ENCODE measurements around the gene C7orf33. TPM values are rescaled to one million over a fixed set of nuclear protein-coding genes. Genes with fewer than 3 reads are reported as not detected.
A peak's percentile ranks its signal among the peaks of the same experiment; 100 is the strongest.

C7orf33 gene
- total RNA-seq, 2 donors from 2014 or later = not detected

DNA sequence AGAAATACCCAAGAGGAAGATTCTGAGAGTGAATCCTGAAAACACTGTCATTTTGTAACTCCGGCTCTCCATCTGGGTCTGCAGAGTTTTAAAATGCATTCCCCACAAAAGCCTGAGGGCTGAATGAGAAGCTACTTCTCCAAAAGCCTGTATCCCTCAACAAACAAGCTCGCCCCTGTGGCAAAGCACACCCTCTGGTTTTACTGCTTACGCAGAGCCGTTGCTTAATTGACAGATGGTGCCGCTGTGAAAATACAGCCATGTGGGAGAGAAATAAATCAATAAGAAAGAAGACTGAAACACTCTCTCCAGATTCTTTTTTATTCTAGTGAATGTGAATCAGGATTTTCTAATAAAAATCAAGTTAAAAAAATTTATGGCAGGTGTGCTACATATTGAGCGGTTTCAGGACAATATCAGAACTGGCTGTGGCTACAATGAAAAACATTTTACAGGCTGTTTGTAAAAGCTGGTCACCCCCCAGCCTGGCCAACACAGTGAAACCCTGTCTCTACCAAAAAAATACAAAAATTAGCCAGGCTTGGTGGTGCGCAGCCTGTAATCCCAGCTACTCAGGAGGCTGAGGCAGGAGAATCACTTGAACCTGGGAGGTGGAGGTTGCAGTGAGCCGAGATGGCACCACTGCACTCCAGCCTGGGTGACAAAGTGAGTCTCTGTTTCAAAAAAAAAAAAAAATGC, 32.5 kb downstream of the C7orf33 start:
- no peaks in the 10 kb centered on the region for H3K9me3 ChIP-seq (ENCODE audit: control insufficient read depth, low read length, poor library complexity, severe bottlenecking)
- DNase-seq (no peak), ATAC-seq (no peak)
- Mint-ChIP-seq H3K27ac (no peak overlapping the region), H3K4me3 (no peak overlapping the region), H3K36me3 (ENCODE audit: low read depth) (peaks cover 5% of the 10 kb centered on the region), H3K27me3 (peaks cover 19% of the 10 kb centered on the region), H3K4me1 (peaks cover 25% of the 10 kb centered on the region)

DNA sequence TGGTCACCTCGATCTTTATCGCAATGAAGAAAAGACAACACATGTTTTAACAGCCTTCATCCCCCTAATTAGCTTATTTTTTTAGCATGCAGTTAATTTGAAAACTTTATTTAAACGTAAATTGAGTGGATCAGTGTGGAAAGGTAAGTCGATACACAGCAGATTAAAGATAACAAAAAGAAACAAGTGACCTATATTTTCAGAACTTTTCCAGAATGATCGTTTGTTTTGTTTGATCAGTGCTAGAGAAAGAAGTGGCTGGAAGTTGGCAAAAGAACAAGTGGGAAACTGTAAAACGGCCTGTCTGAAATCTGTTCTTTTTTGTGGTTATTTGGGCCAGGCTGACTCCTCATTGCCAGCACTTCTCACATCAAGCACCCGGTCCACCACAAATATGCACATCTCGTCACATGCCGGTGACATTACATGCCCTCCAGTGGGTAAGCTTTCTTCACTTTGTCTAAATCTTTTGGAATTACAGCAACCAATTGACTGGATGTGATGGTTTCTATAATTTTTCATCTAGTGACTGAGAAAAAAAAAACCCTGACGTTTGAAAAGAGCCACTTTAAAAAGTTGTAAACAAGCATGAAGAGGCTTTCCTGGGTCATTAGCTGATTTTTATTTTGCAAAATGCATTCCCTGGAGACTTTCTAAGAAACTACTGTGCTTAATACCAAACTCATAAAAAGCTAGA, 33.2 kb downstream of the C7orf33 start:
- H3K36me3 Mint-ChIP-seq (ENCODE audit: low read depth) = peaks cover 4% of the 10 kb centered on the region
- ATAC-seq (no peak), DNase-seq (no peak)
- peaks cover 13% of the 10 kb centered on the region for H3K27me3 Mint-ChIP-seq
- no peaks in the 10 kb centered on the region for H3K9me3 ChIP-seq (ENCODE audit: control insufficient read depth, low read length, poor library complexity, severe bottlenecking)
- no peak overlapping the region for H3K4me3 Mint-ChIP-seq
- H3K27ac Mint-ChIP-seq = no peak overlapping the region
- H3K4me1 Mint-ChIP-seq = peaks cover 32% of the 10 kb centered on the region

DNA sequence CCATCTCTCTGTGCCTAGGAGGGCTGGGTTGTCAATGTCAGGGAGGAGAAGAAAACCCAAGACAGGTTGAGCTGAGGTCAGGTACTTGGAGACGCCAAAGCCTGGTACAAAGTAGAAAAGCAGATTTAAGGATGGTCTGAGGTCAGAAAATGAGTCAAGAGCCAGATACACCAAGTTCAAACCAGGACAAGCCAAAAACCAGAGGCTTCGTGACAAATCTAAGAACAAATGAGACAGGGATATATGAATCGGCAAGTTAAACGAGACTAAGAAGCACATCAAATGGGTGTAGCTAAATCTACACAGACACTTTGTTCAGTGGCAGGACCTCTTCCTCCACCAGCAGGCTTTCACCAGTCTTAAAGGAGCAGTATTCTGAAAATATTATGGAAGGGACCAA, 34.2 kb downstream of the C7orf33 start:
- Mint-ChIP-seq H3K36me3 (ENCODE audit: low read depth) (peaks cover 4% of the 10 kb centered on the region), H3K27ac (no peak overlapping the region), H3K27me3 (peaks cover 6% of the 10 kb centered on the region), H3K4me1 (peaks cover 36% of the 10 kb centered on the region), H3K4me3 (peak overlapping the region; percentile 46)
- no peaks in the 10 kb centered on the region for H3K9me3 ChIP-seq (ENCODE audit: control insufficient read depth, low read length, poor library complexity, severe bottlenecking)
- ATAC-seq (no peak), DNase-seq (no peak)

DNA sequence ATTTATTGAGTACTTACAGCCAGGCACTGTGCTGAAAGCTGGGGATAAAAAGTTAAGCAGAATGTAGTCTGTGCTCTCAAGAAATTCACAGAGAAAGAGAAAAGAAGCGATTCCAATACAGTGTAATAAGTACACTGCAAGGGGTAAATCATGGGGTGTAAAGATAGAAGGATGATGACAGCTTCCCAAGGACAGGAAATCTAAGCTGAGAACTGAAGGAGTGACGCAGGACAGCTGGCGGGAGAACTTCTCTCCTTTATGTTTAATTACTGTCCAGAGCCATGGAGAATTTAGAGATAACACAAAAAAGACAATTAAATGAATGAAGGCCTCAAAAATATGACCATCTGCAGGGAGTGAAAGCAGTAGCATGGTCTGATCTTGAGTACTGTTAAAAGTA, 34.8 kb downstream of the C7orf33 start:
- Mint-ChIP-seq H3K27me3 (peaks cover 6% of the 10 kb centered on the region), H3K4me1 (peaks cover 39% of the 10 kb centered on the region), H3K36me3 (ENCODE audit: low read depth) (peaks cover 6% of the 10 kb centered on the region), H3K4me3 (no peak overlapping the region), H3K27ac (no peak overlapping the region)
- DNase-seq (no peak), ATAC-seq (no peak)
- H3K9me3 ChIP-seq (ENCODE audit: control insufficient read depth, low read length, poor library complexity, severe bottlenecking) = no peaks in the 10 kb centered on the region

DNA sequence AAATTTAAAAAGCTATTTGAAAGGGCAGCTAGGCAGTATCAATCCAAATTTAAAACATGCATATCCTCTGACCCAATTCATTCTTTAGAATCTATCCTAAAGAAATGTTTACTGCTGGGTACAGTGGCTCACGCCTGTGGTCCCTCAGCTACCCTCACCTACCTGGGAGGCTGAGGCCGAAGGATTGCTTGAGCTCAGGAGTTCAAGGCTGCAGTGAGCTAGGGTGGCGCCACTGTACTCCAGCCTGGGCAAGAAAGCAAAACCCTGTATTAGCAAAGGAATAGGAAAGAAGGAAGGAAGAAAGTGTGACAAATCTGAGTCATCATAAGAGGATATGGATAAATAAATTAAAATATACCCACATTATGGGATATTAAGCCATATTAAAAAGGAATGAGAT, 36.3 kb downstream of the C7orf33 start:
- H3K27ac Mint-ChIP-seq = no peak overlapping the region
- peaks cover 2% of the 10 kb centered on the region for H3K36me3 Mint-ChIP-seq (ENCODE audit: low read depth)
- DNase-seq (no peak), ATAC-seq (no peak)
- H3K27me3 Mint-ChIP-seq = no peaks in the 10 kb centered on the region
- peaks cover 36% of the 10 kb centered on the region for H3K4me1 Mint-ChIP-seq
- no peaks in the 10 kb centered on the region for H3K9me3 ChIP-seq (ENCODE audit: control insufficient read depth, low read length, poor library complexity, severe bottlenecking)
- peak overlapping the region; percentile 41 for H3K4me3 Mint-ChIP-seq

DNA sequence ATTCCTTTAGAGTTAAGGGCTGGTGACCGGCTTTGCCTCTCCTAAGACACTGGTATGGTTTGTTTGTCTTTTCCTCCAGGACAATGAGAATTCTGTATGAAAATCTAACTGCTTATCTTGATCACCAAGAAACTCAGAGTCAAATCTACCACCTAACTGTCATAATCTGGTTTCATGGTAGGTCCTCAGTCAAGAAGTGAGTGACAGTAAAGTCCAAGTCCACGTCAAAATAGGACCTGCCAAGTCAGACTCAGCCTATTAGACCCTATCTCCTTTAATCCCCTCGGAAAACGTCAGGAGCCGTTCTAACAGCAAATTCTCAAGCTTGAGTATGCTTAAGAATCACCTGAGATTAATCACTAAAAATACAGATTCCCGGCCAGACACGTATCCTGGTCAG, 37.4 kb downstream of the C7orf33 start:
- ATAC-seq = no peak
- Mint-ChIP-seq H3K36me3 (ENCODE audit: low read depth) (peaks cover 2% of the 10 kb centered on the region), H3K4me1 (peaks cover 36% of the 10 kb centered on the region), H3K27ac (peak overlapping the region; percentile 39), H3K4me3 (no peak overlapping the region), H3K27me3 (no peaks in the 10 kb centered on the region)
- H3K9me3 ChIP-seq (ENCODE audit: control insufficient read depth, low read length, poor library complexity, severe bottlenecking) = no peaks in the 10 kb centered on the region
- DNase-seq = no peak

DNA sequence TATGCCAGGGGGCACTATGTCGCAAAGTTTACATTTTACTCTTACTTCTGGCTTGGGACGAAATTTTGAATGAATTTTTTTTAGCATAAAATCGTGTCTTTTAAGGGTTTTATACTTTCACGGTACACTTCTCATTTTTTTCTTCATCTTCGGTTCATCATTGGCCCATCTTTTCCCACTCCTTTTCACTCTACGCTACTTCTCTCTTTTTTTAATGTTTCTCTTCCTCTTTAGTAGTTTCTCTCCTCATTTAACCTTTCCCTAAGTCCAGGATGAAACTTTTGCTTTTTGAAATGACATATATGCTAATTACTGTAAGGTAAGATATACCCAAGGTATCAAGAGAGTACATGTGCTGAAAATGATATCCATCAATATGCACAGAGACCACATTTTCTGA, 39.5 kb downstream of the C7orf33 start:
- DNase-seq (no peak), ATAC-seq (no peak)
- H3K4me1 Mint-ChIP-seq = peaks cover 36% of the 10 kb centered on the region
- H3K27ac Mint-ChIP-seq = peak overlapping the region; percentile 29
- no peaks in the 10 kb centered on the region for H3K9me3 ChIP-seq (ENCODE audit: control insufficient read depth, low read length, poor library complexity, severe bottlenecking)
- no peak overlapping the region for H3K4me3 Mint-ChIP-seq
- H3K27me3 Mint-ChIP-seq = no peaks in the 10 kb centered on the region
- peaks cover 2% of the 10 kb centered on the region for H3K36me3 Mint-ChIP-seq (ENCODE audit: low read depth)

DNA sequence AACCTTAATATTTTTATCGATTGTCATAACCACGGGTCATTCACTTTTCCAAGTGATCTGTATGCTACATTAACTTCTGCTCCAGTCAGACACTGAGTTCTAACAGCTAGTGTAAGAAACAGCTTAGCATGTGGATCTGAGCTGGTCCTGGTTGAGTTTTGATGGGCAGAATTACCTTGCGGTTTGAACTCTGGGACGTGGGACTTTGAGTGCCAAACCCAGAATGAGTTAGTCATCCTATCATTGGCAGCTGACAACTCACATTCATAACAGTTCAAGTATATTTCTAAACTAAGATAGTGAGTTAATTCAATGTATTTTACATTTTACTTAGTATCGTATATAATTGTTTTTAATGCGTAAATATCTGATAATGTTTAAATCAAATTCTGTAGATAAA, 43.2 kb downstream of the C7orf33 start:
- DNase-seq (no peak), ATAC-seq (no peak)
- H3K4me3 Mint-ChIP-seq = no peak overlapping the region
- H3K27me3 Mint-ChIP-seq = no peaks in the 10 kb centered on the region
- H3K27ac Mint-ChIP-seq = no peak overlapping the region
- no peaks in the 10 kb centered on the region for H3K9me3 ChIP-seq (ENCODE audit: control insufficient read depth, low read length, poor library complexity, severe bottlenecking)
- H3K36me3 Mint-ChIP-seq (ENCODE audit: low read depth) = peaks cover 2% of the 10 kb centered on the region
- peaks cover 19% of the 10 kb centered on the region for H3K4me1 Mint-ChIP-seq

DNA sequence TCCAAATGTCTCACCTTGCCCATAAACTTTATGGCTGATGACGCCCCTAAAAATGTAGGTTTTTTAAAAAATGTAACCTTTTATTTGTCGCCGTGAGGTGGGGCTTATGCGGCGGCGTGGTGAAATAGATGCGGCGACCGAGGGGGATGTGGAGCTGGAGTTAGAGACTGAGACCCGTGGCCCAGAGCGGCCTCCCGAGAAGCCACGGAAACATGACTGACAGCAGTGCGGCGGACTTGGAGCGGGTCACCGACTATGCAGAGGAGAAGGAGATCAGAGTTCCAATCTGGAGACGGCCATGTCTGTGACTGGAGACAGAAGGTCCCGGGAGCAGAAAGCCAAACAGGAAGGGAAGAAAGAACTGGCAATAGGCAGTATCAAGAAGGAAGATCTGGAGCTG, 46.5 kb downstream of the C7orf33 start:
- DNase-seq (no peak), ATAC-seq (no peak)
- no peak overlapping the region for H3K27ac Mint-ChIP-seq
- H3K27me3 Mint-ChIP-seq = no peaks in the 10 kb centered on the region
- no peak overlapping the region for H3K4me3 Mint-ChIP-seq
- H3K4me1 Mint-ChIP-seq = peaks cover 9% of the 10 kb centered on the region
- H3K36me3 Mint-ChIP-seq (ENCODE audit: low read depth) = no peaks in the 10 kb centered on the region
- no peaks in the 10 kb centered on the region for H3K9me3 ChIP-seq (ENCODE audit: control insufficient read depth, low read length, poor library complexity, severe bottlenecking)

DNA sequence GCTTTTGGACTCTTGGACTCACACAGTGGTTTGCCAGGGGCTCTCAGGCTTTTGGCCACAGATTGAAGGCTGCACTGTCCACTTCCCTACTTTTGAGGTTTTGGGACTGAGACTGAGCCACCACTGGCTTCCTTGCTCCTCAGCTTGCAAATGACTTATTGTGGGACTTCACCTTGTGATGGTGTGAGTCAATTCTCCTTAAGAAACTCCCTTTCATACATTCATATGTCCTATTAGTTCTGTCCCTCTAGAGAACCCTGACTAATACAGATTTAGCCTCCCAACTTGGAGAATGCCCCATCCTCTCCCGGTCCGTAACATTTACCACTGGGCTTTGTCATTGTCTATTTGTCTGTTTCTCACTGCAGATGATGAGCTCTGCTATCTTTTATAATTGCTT, 55.3 kb downstream of the C7orf33 start:
- no peak for ATAC-seq
- no peaks in the 10 kb centered on the region for H3K9me3 ChIP-seq (ENCODE audit: control insufficient read depth, low read length, poor library complexity, severe bottlenecking)
- Mint-ChIP-seq H3K27me3 (peaks cover 14% of the 10 kb centered on the region), H3K27ac (no peak overlapping the region), H3K4me1 (no peaks in the 10 kb centered on the region), H3K4me3 (no peak overlapping the region), H3K36me3 (ENCODE audit: low read depth) (no peaks in the 10 kb centered on the region)
- no peak for DNase-seq

DNA sequence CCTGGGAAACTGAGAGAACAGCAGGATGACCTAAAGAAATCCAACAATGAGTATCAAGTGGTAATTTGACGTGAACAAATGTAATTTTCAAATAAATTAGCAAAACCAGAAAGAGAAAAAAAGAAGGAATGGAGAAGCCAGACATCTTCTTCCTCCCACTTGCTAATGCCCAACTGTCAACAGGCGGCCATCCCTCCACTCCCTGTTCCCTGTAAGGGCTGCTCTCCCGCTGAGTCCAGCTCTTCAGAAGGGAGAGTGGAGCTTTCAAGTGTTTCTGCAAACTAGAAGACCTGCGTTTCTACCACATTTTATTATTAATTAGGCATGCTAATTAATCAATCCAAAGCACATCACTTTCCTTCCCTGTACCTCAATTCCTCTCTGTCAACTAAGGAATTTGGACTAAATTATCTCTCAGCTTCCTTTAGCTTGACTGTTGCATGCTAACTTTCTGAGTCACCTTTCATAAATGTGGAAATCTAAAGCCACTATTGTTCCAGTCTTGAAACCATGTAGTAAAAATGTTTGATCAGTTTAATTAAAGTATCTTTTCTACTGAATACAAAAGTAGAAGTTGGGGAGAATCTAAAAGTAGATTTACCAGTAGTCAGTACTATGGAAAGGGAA, 59.8 kb downstream of the C7orf33 start:
- H3K27ac Mint-ChIP-seq = no peak overlapping the region
- no peak overlapping the region for H3K4me3 Mint-ChIP-seq
- H3K4me1 Mint-ChIP-seq = no peaks in the 10 kb centered on the region
- ATAC-seq = no peak
- peaks cover 11% of the 10 kb centered on the region for H3K27me3 Mint-ChIP-seq
- H3K9me3 ChIP-seq (ENCODE audit: control insufficient read depth, low read length, poor library complexity, severe bottlenecking) = no peaks in the 10 kb centered on the region
- H3K36me3 Mint-ChIP-seq (ENCODE audit: low read depth) = no peaks in the 10 kb centered on the region
- no peak for DNase-seq

DNA sequence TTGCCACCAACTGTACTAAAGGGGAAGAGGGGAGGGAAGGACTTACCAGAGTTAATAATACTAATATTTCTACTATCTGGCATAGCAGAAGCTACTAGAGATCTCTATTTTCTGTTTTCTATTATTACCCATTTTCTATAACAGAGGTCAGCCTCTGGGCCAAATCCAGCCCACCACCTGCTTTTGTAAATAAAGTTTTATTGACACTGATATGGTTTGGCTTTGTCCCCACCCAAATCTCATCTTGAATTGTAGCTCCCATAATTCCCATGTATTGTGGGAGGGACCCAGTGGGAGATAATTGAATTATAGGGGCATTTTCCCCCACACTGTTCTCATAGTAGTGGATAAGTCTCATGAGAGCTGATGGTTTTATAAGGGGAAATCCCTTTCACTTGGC, 62.2 kb downstream of the C7orf33 start:
- Mint-ChIP-seq H3K36me3 (ENCODE audit: low read depth) (no peaks in the 10 kb centered on the region), H3K27me3 (no peaks in the 10 kb centered on the region), H3K4me1 (no peaks in the 10 kb centered on the region), H3K4me3 (no peak overlapping the region), H3K27ac (no peak overlapping the region)
- ATAC-seq = no peak
- no peaks in the 10 kb centered on the region for H3K9me3 ChIP-seq (ENCODE audit: control insufficient read depth, low read length, poor library complexity, severe bottlenecking)
- no peak for DNase-seq

DNA sequence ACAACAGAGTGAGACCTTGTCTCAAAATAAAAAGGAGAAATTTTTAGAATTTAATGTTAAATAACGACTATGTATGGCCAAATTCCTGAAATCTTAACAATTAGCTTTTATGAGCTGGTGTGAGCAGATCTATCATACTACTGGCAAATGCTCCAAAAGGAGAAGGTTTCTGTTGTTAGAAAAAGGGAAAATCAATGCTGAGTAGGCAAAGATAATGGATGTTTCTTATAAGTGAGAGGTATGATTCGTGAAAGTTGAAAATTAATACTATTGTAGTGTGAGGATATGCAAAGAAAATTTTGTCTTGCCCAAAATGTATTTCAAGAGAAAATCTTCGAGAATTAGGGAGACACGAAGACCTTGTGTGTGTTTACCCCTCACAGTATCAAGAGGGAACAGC, 67.4 kb downstream of the C7orf33 start:
- no peaks in the 10 kb centered on the region for H3K27me3 Mint-ChIP-seq
- no peak for DNase-seq
- ATAC-seq = no peak
- H3K4me3 Mint-ChIP-seq = no peak overlapping the region
- no peaks in the 10 kb centered on the region for H3K36me3 Mint-ChIP-seq (ENCODE audit: low read depth)
- H3K27ac Mint-ChIP-seq = no peak overlapping the region
- no peaks in the 10 kb centered on the region for H3K9me3 ChIP-seq (ENCODE audit: control insufficient read depth, low read length, poor library complexity, severe bottlenecking)
- no peaks in the 10 kb centered on the region for H3K4me1 Mint-ChIP-seq

DNA sequence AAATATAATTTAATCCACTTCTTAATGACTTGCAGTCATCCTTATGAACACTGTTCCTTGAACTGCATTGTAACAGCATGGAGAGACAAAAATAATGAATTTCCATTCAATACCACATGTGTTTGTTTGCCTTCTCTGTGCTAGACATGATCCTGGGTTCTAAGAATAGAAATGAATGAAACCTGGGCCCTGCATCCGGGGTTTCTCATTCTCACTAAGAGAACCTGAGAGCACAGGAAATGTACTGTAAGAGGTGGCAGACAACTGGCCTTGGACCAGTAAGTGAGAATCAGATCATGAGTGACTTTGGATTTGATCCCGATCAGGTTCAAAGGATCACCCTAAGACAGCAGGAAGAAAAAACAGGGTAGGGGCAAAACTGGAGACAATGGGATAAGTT, 70.9 kb downstream of the C7orf33 start:
- Mint-ChIP-seq H3K4me1 (no peaks in the 10 kb centered on the region), H3K27me3 (peaks cover 2% of the 10 kb centered on the region), H3K4me3 (no peak overlapping the region), H3K27ac (no peak overlapping the region), H3K36me3 (ENCODE audit: low read depth) (no peaks in the 10 kb centered on the region)
- no peaks in the 10 kb centered on the region for H3K9me3 ChIP-seq (ENCODE audit: control insufficient read depth, low read length, poor library complexity, severe bottlenecking)
- DNase-seq = no peak
- no peak for ATAC-seq

Measured in T-helper 17 cell (primary cell).